Peyer's patch (tissue), 4 donors: ENCODE measurements around the gene TRAK1. TPM values are rescaled to one million over a fixed set of nuclear protein-coding genes. Genes with fewer than 3 reads are reported as not detected.

Source experiments
- DNase-seq, 3 donors: peaks; one replicate each; pipeline ENCODE4 v3.0.0-alpha.2; 2017 to 2019
- H3K27ac ChIP-seq, 4 donors: fragments of 200-600 bp; sonication (generic); one replicate each; pipeline ENCODE4 v1.5.1; 2016 to 2019
- H3K27me3 ChIP-seq, 2 donors: fragments of 200-600 bp; sonication (generic); one replicate each; pipeline ENCODE4 v1.5.1; 2019
- H3K36me3 ChIP-seq, 3 donors: fragments of 200-600 bp; sonication (generic); one replicate each; pipeline ENCODE4 v1.5.1; 2016 to 2019
- H3K4me1 ChIP-seq, 4 donors: fragments of 200-600 bp; sonication (generic); one replicate each; pipeline ENCODE4 v1.5.1; 2016 to 2019
- H3K4me3 ChIP-seq, 4 donors: fragments of 200-600 bp; sonication (generic); 1 replicate in 3 of 4; 2 replicates in 1 of 4; pipeline ENCODE4 v1.5.1; 2016 to 2019; ENCODE audit warnings: mild to moderate bottlenecking in 1 of 4
- H3K9me3 ChIP-seq, 4 donors: fragments of 200-600 bp; sonication (generic); one replicate each; pipeline ENCODE4 v1.5.1; 2016 to 2019; ENCODE audit warnings: mild to moderate bottlenecking in 1 of 4
- CTCF ChIP-seq, 6 experiments: fragments of 450-650 bp in 4 of 6; fragments of 200-600 bp in 2 of 6; sonication (generic) in 1 of 6; IDR thresholded peaks; one replicate each; pipeline ENCODE4 v1.5.1; 2017 to 2019; ENCODE audit warnings: antibody characterized with exemption in 6 of 6, mild to moderate bottlenecking in 3 of 6, moderate library complexity in 1 of 6
- POLR2A ChIP-seq, 2 donors: fragments of 450-650 bp; IDR thresholded peaks; one replicate each; pipeline ENCODE4 v1.5.1; 2017; ENCODE audit warnings: antibody characterized with exemption in 2 of 2, mild to moderate bottlenecking in 2 of 2, moderate library complexity in 2 of 2
- total RNA-seq, 4 donors: library from RNA; depleted of rRNA; stranded (reverse); fragments of >200 nt; gene quantifications; one replicate each; pipeline ENCODE4 v1.1.0, GENCODE V29; 2016

TRAK1 gene
- total RNA-seq, 4 donors from 2014 or later: 96.2 to 283 (median 125) TPM

- DNase-seq: no peak
- Histone ChIP-seq H3K27ac (peak overlapping the region in 1 of 4 donors; percentile 25), H3K9me3 (no peaks in the 10 kb centered on the region), H3K4me3 (no peak overlapping the region), H3K4me1 (peaks cover 0 to 12% (median 0%) of the 10 kb centered on the region in 4 donors), H3K36me3 (no peaks in the 10 kb centered on the region), H3K27me3 (no peaks in the 10 kb centered on the region)
- TF ChIP-seq CTCF (IDR thresholded peaks at IDR 0.05): no peak
- TF ChIP-seq POLR2A (IDR thresholded peaks at IDR 0.05): no peak
Measured at GRCh38 chr3:42151596-42152168, 60.5 kb downstream of the TRAK1 start.

GRCh38 chr3:42152193-42152592, 61.0 kb downstream of the TRAK1 start:
- Histone ChIP-seq H3K9me3 (no peaks in the 10 kb centered on the region), H3K36me3 (no peaks in the 10 kb centered on the region), H3K27ac (peak overlapping the region in 1 of 4 donors; percentile 25), H3K4me3 (no peak overlapping the region), H3K27me3 (no peaks in the 10 kb centered on the region), H3K4me1 (peaks cover 0 to 12% (median 0%) of the 10 kb centered on the region in 4 donors)
- TF ChIP-seq CTCF (IDR thresholded peaks at IDR 0.05) (no peak), POLR2A (IDR thresholded peaks at IDR 0.05) (no peak)
- no peak for DNase-seq

GRCh38 chr3:42153039-42153438, 61.9 kb downstream of the TRAK1 start:
- no peak for DNase-seq
- Histone ChIP-seq H3K36me3 (no peaks in the 10 kb centered on the region), H3K4me1 (peaks cover 0 to 12% (median 0%) of the 10 kb centered on the region in 4 donors), H3K27ac (no peak overlapping the region), H3K27me3 (no peaks in the 10 kb centered on the region), H3K4me3 (no peak overlapping the region), H3K9me3 (no peaks in the 10 kb centered on the region)
- TF ChIP-seq CTCF (IDR thresholded peaks at IDR 0.05): no peak
- no peak for TF ChIP-seq POLR2A (IDR thresholded peaks at IDR 0.05)

GRCh38 chr3:42157540-42158538, 66.7 kb downstream of the TRAK1 start:
- Histone ChIP-seq H3K27ac (no peak overlapping the region), H3K4me1 (peaks cover 0 to 21% (median 2%) of the 10 kb centered on the region in 4 donors), H3K9me3 (no peaks in the 10 kb centered on the region), H3K36me3 (no peaks in the 10 kb centered on the region), H3K27me3 (no peaks in the 10 kb centered on the region), H3K4me3 (no peak overlapping the region)
- TF ChIP-seq CTCF (IDR thresholded peaks at IDR 0.05): no peak
- TF ChIP-seq POLR2A (IDR thresholded peaks at IDR 0.05): no peak
- no peak for DNase-seq

- no peak for DNase-seq
- TF ChIP-seq POLR2A (IDR thresholded peaks at IDR 0.05): no peak
- TF ChIP-seq CTCF (IDR thresholded peaks at IDR 0.05): no peak
Measured at GRCh38 chr3:42159147-42159546, 68.0 kb downstream of the TRAK1 start.

More at GRCh38 chr3:42159147-42159546, 68.0 kb downstream of the TRAK1 start:
- peaks cover 0 to 28% (median 2%) of the 10 kb centered on the region in 4 donors for H3K4me1 ChIP-seq
- H3K27ac ChIP-seq: peak overlapping the region in 3 of 4 donors; percentile 65 to 93 (median 83)
- no peaks in the 10 kb centered on the region for H3K36me3 ChIP-seq
- H3K27me3 ChIP-seq: no peaks in the 10 kb centered on the region
- no peaks in the 10 kb centered on the region for H3K9me3 ChIP-seq
- peak overlapping the region in 2 of 4 donors; percentile 47 to 53 for H3K4me3 ChIP-seq
